Measurements from ENCODE around the gene POLE. TPM values are rescaled to one million over a fixed set of nuclear protein-coding genes. Genes with fewer than 3 reads are reported as not detected.

POLE gene
- total RNA-seq, 2 experiments from 2014 or later, result 115 to 121 TPM

GRCh38 chr12:132659146-132659545 lies 28.0 kb downstream of the POLE start:
- Mint-ChIP-seq H3K27ac (no peak overlapping the region), H3K36me3 (ENCODE audit: low read depth) (peaks cover 69% of the 10 kb centered on the region), H3K27me3 (no peaks in the 10 kb centered on the region), H3K4me3 (no peak overlapping the region), H3K4me1 (ENCODE audit: low read depth) (peaks cover 4% of the 10 kb centered on the region), H3K9me3 (no peaks in the 10 kb centered on the region)
- intact Hi-C loops (cut with micrococcal nuclease), result no loop called here
- no peak for TF ChIP-seq CTCF (IDR thresholded peaks at IDR 0.05)
- ChIA-PET POLR2A (interaction anchor here (1.0 to 1.1 kb wide), 2 partner anchors 14 to 91 kb away, joined by 3 read pairs; no protein-coding TSS in a partner anchor), CTCF (no interaction called here)
- ATAC-seq (no peak), DNase-seq (no peak)

- intact Hi-C loops (cut with micrococcal nuclease), result no loop called here
- ATAC-seq, result no peak
- no peak for DNase-seq
- Mint-ChIP-seq H3K27me3 (no peaks in the 10 kb centered on the region), H3K9me3 (no peaks in the 10 kb centered on the region), H3K4me1 (ENCODE audit: low read depth) (peaks cover 4% of the 10 kb centered on the region), H3K4me3 (no peak overlapping the region), H3K36me3 (ENCODE audit: low read depth) (peaks cover 65% of the 10 kb centered on the region), H3K27ac (no peak overlapping the region)
- TF ChIP-seq CTCF (IDR thresholded peaks at IDR 0.05), result no peak
- ChIA-PET CTCF (no interaction called here), POLR2A (no interaction called here)
Measured at GRCh38 chr12:132658149-132658894, 28.8 kb downstream of the POLE start.

- Mint-ChIP-seq H3K4me3 (no peak overlapping the region), H3K9me3 (no peaks in the 10 kb centered on the region), H3K4me1 (ENCODE audit: low read depth) (no peaks in the 10 kb centered on the region), H3K27me3 (no peaks in the 10 kb centered on the region), H3K36me3 (ENCODE audit: low read depth) (peaks cover 57% of the 10 kb centered on the region), H3K27ac (no peak overlapping the region)
- TF ChIP-seq CTCF (IDR thresholded peaks at IDR 0.05), result no peak
- CTCF ChIA-PET, result no interaction called here
- DNase-seq, result no peak
- POLR2A ChIA-PET, result interaction anchor here (0.6 to 1.3 kb wide), 2 partner anchors 34 to 151 kb away, joined by 3 read pairs; no protein-coding TSS in a partner anchor
- intact Hi-C loops (cut with micrococcal nuclease), result no loop called here
- ATAC-seq, result no peak
Measured at GRCh38 chr12:132657004-132657727, 30.0 kb downstream of the POLE start.

GRCh38 chr12:132653567-132654290 lies 33.4 kb downstream of the POLE start:
- POLR2A ChIA-PET, result no interaction called here
- CTCF ChIA-PET, result no interaction called here
- H3K36me3 Mint-ChIP-seq (ENCODE audit: low read depth), result peaks cover 41% of the 10 kb centered on the region
- no peak overlapping the region for H3K27ac Mint-ChIP-seq
- no peak for DNase-seq
- no peak for ATAC-seq
- no peak overlapping the region for H3K4me3 Mint-ChIP-seq
- no peaks in the 10 kb centered on the region for H3K4me1 Mint-ChIP-seq (ENCODE audit: low read depth)
- no peaks in the 10 kb centered on the region for H3K27me3 Mint-ChIP-seq
- TF ChIP-seq CTCF (IDR thresholded peaks at IDR 0.05), result no peak
- no peaks in the 10 kb centered on the region for H3K9me3 Mint-ChIP-seq
- intact Hi-C loops (cut with micrococcal nuclease), result no loop called here

All from activated CD8-positive, alpha-beta T cell treated with anti-CD3 and anti-CD28 coated beads for 36 hours (primary cell).